ENCODE data around the gene CACNB4.

GRCh38 chr2:152028182-152028862, 70.5 kb downstream of the CACNB4 start:
- TF ChIP-seq CTCF (conservative IDR thresholded peaks at IDR 0.05; ENCODE audit: low read length) (no peak), EZH2phosphoT487 (IDR thresholded peaks at IDR 0.05; ENCODE audit: borderline replicate concordance) (no peak)

Measured in Loucy (cell line).